GM23248 (cell line): ENCODE results near the gene UNC13B. TPM values are rescaled to one million over a fixed set of nuclear protein-coding genes. Genes with fewer than 3 reads are reported as not detected.

Experiments
- DNase-seq: peaks from one replicate; pipeline ENCODE4 v3.0.0-alpha.2; 2015
- H2AFZ ChIP-seq: fragments of 200-600 bp; sonication (generic); 2 replicates; pipeline ENCODE4 v1.6.1; 2016; ENCODE audit warnings: antibody characterized with exemption
- H3F3A ChIP-seq: fragments of 200-600 bp; sonication (generic); 2 replicates; pipeline ENCODE4 v1.6.1; 2016; ENCODE audit warnings: mild to moderate bottlenecking, antibody characterized with exemption, mixed run types; ENCODE audit not compliant: insufficient read depth
- H3K27ac ChIP-seq: fragments of 200-600 bp; sonication (generic); 2 replicates; pipeline ENCODE4 v1.5.1; 2016; ENCODE audit warnings: mild to moderate bottlenecking
- H3K27me3 ChIP-seq: fragments of 200-600 bp; sonication (generic); replicated peaks from 2 replicates; pipeline ENCODE4 v1.6.1; 2016; ENCODE audit warnings: mild to moderate bottlenecking; ENCODE audit not compliant: insufficient read depth
- H3K36me3 ChIP-seq: fragments of 200-600 bp; sonication (generic); 2 replicates; pipeline ENCODE4 v1.6.1; 2016; ENCODE audit warnings: low read depth, mild to moderate bottlenecking
- H3K4me1 ChIP-seq: fragments of 200-600 bp; sonication (generic); 2 replicates; pipeline ENCODE4 v1.6.1; 2016; ENCODE audit warnings: mild to moderate bottlenecking; ENCODE audit not compliant: insufficient read depth
- H3K4me2 ChIP-seq: fragments of 200-600 bp; sonication (generic); one replicate; pipeline ENCODE4 v1.6.1; 2016; ENCODE audit warnings: mild to moderate bottlenecking; ENCODE audit not compliant: unreplicated experiment
- H3K4me3 ChIP-seq: fragments of 200-600 bp; sonication (generic); 2 replicates; pipeline ENCODE4 v1.5.1; 2016; ENCODE audit warnings: mild to moderate bottlenecking
- H3K79me2 ChIP-seq: fragments of 200-600 bp; sonication (generic); 2 replicates; pipeline ENCODE4 v1.6.1; 2016; ENCODE audit warnings: mild to moderate bottlenecking; ENCODE audit not compliant: insufficient read depth
- H3K9ac ChIP-seq: fragments of 200-600 bp; sonication (generic); 2 replicates; pipeline ENCODE4 v1.6.1; 2016; ENCODE audit warnings: mild to moderate bottlenecking
- H3K9me2 ChIP-seq: fragments of 200-600 bp; sonication (generic); 2 replicates; pipeline ENCODE4 v1.6.1; 2016; ENCODE audit warnings: mixed run types, mild to moderate bottlenecking, moderate library complexity; ENCODE audit not compliant: insufficient read depth
- H3K9me3 ChIP-seq: fragments of 200-600 bp; sonication (generic); one replicate; pipeline ENCODE4 v1.6.1; 2017; ENCODE audit warnings: low read depth
- H4K20me1 ChIP-seq: fragments of 200-600 bp; sonication (generic); 2 replicates; pipeline ENCODE4 v1.6.0; 2016; ENCODE audit not compliant: insufficient read depth
- EZH2 ChIP-seq: fragments of 200-600 bp; sonication (generic); IDR thresholded peaks from 2 replicates; pipeline ENCODE4 v1.6.1; 2018; ENCODE audit warnings: antibody characterized with exemption, mild to moderate bottlenecking; ENCODE audit not compliant: insufficient read depth, poor library complexity, severe bottlenecking
- EZH2phosphoT487 ChIP-seq: fragments of 200-600 bp; sonication (generic); IDR thresholded peaks from 2 replicates; pipeline ENCODE4 v1.6.1; 2018; ENCODE audit warnings: antibody characterized with exemption, moderate library complexity, mild to moderate bottlenecking, low read depth; ENCODE audit not compliant: insufficient read depth
- WGBS, 2 experiments: methylation state at CpG; one replicate each; pipeline ENCODE4 v1.1.6; 2015 to 2017; ENCODE audit warnings: low lambda C conversion rate in 2 of 2, low coverage in 1 of 2; ENCODE audit errors: missing lambda C conversion rate in 2 of 2; 5-methylcytosine and 5-hydroxymethylcytosine counted together
- in situ Hi-C: fragments of 300-500 bp; cut with MboI; formaldehyde crosslinking; loops from 2 replicates; pipeline ENCODE4 v1.15.0; 2020
- polyA plus RNA-seq: library from polyadenylated mRNA; unstranded; fragments of >200 nt; fragmentation: Nextera tagmentation; extraction: Ambion mirVana; gene quantifications from 2 replicates; pipeline ENCODE4 v1.2.1, GENCODE V29; 2016
- total RNA-seq: library from RNA; depleted of rRNA; stranded (reverse); fragments of >200 nt; shearing (Covaris generic); gene quantifications from 2 replicates; pipeline ENCODE4 v1.2.3, GENCODE V29; 2014

Gene UNC13B
- total and polyA plus RNA-seq, 2 experiments from 2014 or later: 5.5 to 15.3 TPM

DNA sequence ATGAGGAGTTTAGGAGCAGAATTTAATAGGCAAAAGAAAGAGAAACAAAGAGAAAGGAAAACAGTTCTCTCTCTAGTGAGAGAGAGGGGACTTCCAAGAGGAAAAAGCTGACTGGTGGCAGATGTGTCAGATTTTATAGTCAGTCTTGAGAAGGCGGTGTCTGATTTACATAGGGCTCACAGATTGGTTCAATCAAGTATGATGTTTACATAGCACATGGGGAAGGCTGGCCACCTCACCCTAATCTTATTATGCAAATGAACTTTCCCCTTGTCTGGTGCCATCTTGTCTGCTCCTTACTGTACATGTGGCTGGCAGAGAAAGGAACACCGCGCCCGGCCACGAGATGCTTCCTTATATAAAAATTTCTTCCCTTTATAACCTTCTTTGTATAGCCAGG, 24.7 kb downstream of the UNC13B start:
- TF ChIP-seq EZH2 (no peak), EZH2phosphoT487 (no peak)
- Histone ChIP-seq H3K36me3 (no peaks in the 10 kb centered on the region), H3K4me3 (no peak overlapping the region), H3F3A (no peaks in the 10 kb centered on the region), H4K20me1 (no peaks in the 10 kb centered on the region), H3K9me2 (no peaks in the 10 kb centered on the region), H3K27me3 (no peaks in the 10 kb centered on the region), H3K27ac (no peak overlapping the region), H3K4me2 (no peak overlapping the region), H3K4me1 (no peaks in the 10 kb centered on the region), H2AFZ (no peak overlapping the region), H3K9me3 (no peaks in the 10 kb centered on the region), H3K79me2 (no peaks in the 10 kb centered on the region), H3K9ac (no peak overlapping the region)
- no peak for DNase-seq
- in situ Hi-C loops: no loop called here
- WGBS, 2 experiments: 82 to 94% methylated on average over 5 of the region's 5 CpGs

DNA sequence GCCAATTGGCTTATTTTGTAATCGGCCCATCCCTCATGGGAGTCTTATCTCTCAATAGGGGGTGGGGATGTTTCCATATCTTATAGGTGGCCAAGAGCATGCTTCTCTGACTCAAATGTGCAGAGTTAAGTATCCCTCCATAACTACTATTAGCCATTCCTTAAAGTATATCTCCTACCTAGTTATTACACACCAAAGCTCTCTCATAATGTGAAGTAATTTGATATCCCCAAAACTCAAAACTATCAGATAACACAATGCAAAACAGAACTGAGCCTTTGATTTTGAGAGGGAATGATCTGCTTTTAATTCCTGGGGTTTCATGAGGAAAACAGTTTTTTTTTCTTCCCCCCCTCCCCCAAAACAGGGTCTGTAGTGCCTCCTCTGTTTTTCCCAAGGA, 28.4 kb downstream of the UNC13B start:
- in situ Hi-C loops: no loop called here
- 88 to 91% methylated on average over 1 of the region's 1 CpG for WGBS, 2 experiments

DNA sequence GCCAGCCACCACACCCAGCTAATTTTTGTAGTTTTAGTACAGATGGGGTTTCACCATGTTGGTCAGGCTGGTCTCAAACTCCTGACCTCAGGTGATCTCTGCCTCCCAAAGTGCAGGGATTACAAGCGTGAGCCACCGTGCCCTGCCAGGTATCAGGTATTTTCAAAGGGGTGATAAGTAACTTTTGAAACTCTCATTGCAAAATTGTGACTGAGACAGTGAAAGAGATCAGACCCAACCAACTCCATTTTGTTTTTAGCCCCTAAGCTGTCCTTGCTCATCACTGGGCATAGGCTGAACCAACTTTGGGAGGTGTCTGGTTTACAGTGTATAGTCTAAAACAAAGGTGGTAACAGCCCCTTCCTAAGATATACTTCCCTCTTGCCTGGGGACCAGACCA, 29.3 kb downstream of the UNC13B start:
- no peak overlapping the region for H3K4me2 ChIP-seq
- no peaks in the 10 kb centered on the region for H3K36me3 ChIP-seq
- H3K9me3 ChIP-seq: no peaks in the 10 kb centered on the region
- DNase-seq: no peak
- no peak overlapping the region for H3K27ac ChIP-seq
- TF ChIP-seq EZH2: no peak
- TF ChIP-seq EZH2phosphoT487: no peak
- H3K79me2 ChIP-seq: no peaks in the 10 kb centered on the region
- H4K20me1 ChIP-seq: no peaks in the 10 kb centered on the region
- H3F3A ChIP-seq: no peaks in the 10 kb centered on the region
- in situ Hi-C loops: no loop called here
- H3K4me3 ChIP-seq: no peak overlapping the region
- H3K27me3 ChIP-seq: no peaks in the 10 kb centered on the region
- no peaks in the 10 kb centered on the region for H3K4me1 ChIP-seq
- no peaks in the 10 kb centered on the region for H3K9me2 ChIP-seq
- WGBS, 2 experiments: 85 to 100% methylated on average over 2 of the region's 2 CpGs
- H3K9ac ChIP-seq: no peak overlapping the region
- H2AFZ ChIP-seq: no peak overlapping the region

More for the DNA sequence above, 28.4 kb downstream of the UNC13B start:
- Histone ChIP-seq H3K27me3 (no peaks in the 10 kb centered on the region), H3F3A (no peaks in the 10 kb centered on the region), H3K9me3 (no peaks in the 10 kb centered on the region), H3K9me2 (no peaks in the 10 kb centered on the region), H3K4me1 (no peaks in the 10 kb centered on the region), H3K79me2 (no peaks in the 10 kb centered on the region), H3K4me2 (no peak overlapping the region), H3K36me3 (no peaks in the 10 kb centered on the region), H4K20me1 (no peaks in the 10 kb centered on the region), H2AFZ (no peak overlapping the region), H3K27ac (no peak overlapping the region), H3K9ac (no peak overlapping the region), H3K4me3 (no peak overlapping the region)
- DNase-seq: no peak
- TF ChIP-seq EZH2phosphoT487: no peak
- TF ChIP-seq EZH2: no peak

- Histone ChIP-seq H2AFZ (no peak overlapping the region), H4K20me1 (no peaks in the 10 kb centered on the region)
Observed at GRCh38 chr9:35193762-35194161, 32.0 kb downstream of the UNC13B start.

GRCh38 chr9:35195683-35196082, 33.9 kb downstream of the UNC13B start:
- H3K27me3 ChIP-seq: no peaks in the 10 kb centered on the region
- peak; percentile 47 for DNase-seq
- no peak overlapping the region for H3K4me3 ChIP-seq
- 47 to 67% methylated on average over 1 of the region's 1 CpG for WGBS, 2 experiments
- no peaks in the 10 kb centered on the region for H3K4me1 ChIP-seq
- in situ Hi-C loops: no loop called here
- H3K9me3 ChIP-seq: no peaks in the 10 kb centered on the region
- no peak overlapping the region for H3K4me2 ChIP-seq
- H3K27ac ChIP-seq: no peak overlapping the region
- no peaks in the 10 kb centered on the region for H3K9me2 ChIP-seq
- H3K36me3 ChIP-seq: no peaks in the 10 kb centered on the region
- no peaks in the 10 kb centered on the region for H3F3A ChIP-seq
- 0 out of 2 replicates have a peak, but pooled peaks cover 4% of the 10 kb centered on the region for H3K79me2 ChIP-seq
- 0 out of 2 replicates have a peak overlapping the region, but pooled peaks have one; percentile 35 for H3K9ac ChIP-seq
- H4K20me1 ChIP-seq: no peaks in the 10 kb centered on the region
- H2AFZ ChIP-seq: no peak overlapping the region
- TF ChIP-seq EZH2: no peak
- no peak for TF ChIP-seq EZH2phosphoT487

More at GRCh38 chr9:35193762-35194161, 32.0 kb downstream of the UNC13B start:
- Histone ChIP-seq H3K4me1 (no peaks in the 10 kb centered on the region), H3K79me2 (0 out of 2 replicates have a peak, but pooled peaks cover 4% of the 10 kb centered on the region), H3K4me2 (no peak overlapping the region), H3K9me3 (no peaks in the 10 kb centered on the region), H3K9me2 (no peaks in the 10 kb centered on the region), H3K27ac (no peak overlapping the region), H3K27me3 (no peaks in the 10 kb centered on the region), H3K36me3 (no peaks in the 10 kb centered on the region), H3K4me3 (no peak overlapping the region), H3K9ac (no peak overlapping the region), H3F3A (no peaks in the 10 kb centered on the region)
- TF ChIP-seq EZH2 (no peak), EZH2phosphoT487 (no peak)
- 87 to 91% methylated on average over 4 of the region's 4 CpGs for WGBS, 2 experiments
- peak; percentile 13 for DNase-seq
- in situ Hi-C loops: no loop called here
